Activated naive CD4-positive, alpha-beta T cell treated with anti-CD3 and anti-CD28 coated beads for 36 hours (primary cell): ENCODE results near the gene DNAJC17. TPM values are rescaled to one million over a fixed set of nuclear protein-coding genes. Genes with fewer than 3 reads are reported as not detected.

Experiments
- CTCF ChIA-PET: fragments of 350-600 bp; sonication (Branson Sonifier 250); formaldehyde crosslinking; loops from one replicate; lab custom pipeline; 2021; ENCODE audit warnings: antibody characterized with exemption; lab: Charles Lee
- DNase-seq: peaks from one replicate; pipeline ENCODE4 v3.0.0-alpha.2; 2020
- H3K27ac Mint-ChIP-seq: one replicate; pipeline ENCODE4 v1.8.0; 2021; ENCODE audit warnings: mild to moderate bottlenecking, mixed read lengths
- H3K27me3 Mint-ChIP-seq: one replicate; pipeline ENCODE4 v1.8.0; 2021; ENCODE audit warnings: low read depth, mixed read lengths
- H3K36me3 Mint-ChIP-seq: one replicate; pipeline ENCODE4 v1.8.0; 2021; ENCODE audit warnings: low read depth, mixed read lengths
- H3K4me1 Mint-ChIP-seq: one replicate; pipeline ENCODE4 v1.8.0; 2021; ENCODE audit warnings: low read depth, mixed read lengths
- H3K4me3 Mint-ChIP-seq: one replicate; pipeline ENCODE4 v1.8.0; 2021; ENCODE audit warnings: mild to moderate bottlenecking, moderate library complexity, mixed read lengths
- H3K9me3 Mint-ChIP-seq: one replicate; pipeline ENCODE4 v1.8.0; 2021; ENCODE audit warnings: mixed read lengths
- intact Hi-C: fragments of 100-400 bp; cut with micrococcal nuclease; formaldehyde crosslinking; loops from one replicate; pipeline ENCODE4 v1.15.1; 2023
- total RNA-seq, 2 experiments: library from RNA; stranded (reverse); gene quantifications; one replicate each; pipeline ENCODE4 v1.2.3, GENCODE V29; 2021

The DNAJC17 gene
- total RNA-seq, 2 experiments from 2014 or later, result 25.9 to 28.1 TPM

GRCh38 chr15:40756938-40757337 is 50.3 kb downstream of the DNAJC17 start:
- H3K27me3 Mint-ChIP-seq, result no peaks in the 10 kb centered on the region
- no peak for DNase-seq
- CTCF ChIA-PET, result interaction anchor here (1.4 to 2.4 kb wide), 2 partner anchors 25 to 137 kb away, joined by 4 to 11 read pairs; partner anchors contain the start of gene VPS18
- H3K9me3 Mint-ChIP-seq, result no peaks in the 10 kb centered on the region
- H3K36me3 Mint-ChIP-seq, result peaks cover 7% of the 10 kb centered on the region
- no peak overlapping the region for H3K27ac Mint-ChIP-seq
- peaks cover 25% of the 10 kb centered on the region for H3K4me1 Mint-ChIP-seq
- H3K4me3 Mint-ChIP-seq, result no peak overlapping the region
- intact Hi-C loops, result no loop called here

GRCh38 chr15:40755812-40756208 is 51.5 kb downstream of the DNAJC17 start:
- Mint-ChIP-seq H3K4me1 (peaks cover 25% of the 10 kb centered on the region), H3K27me3 (no peaks in the 10 kb centered on the region), H3K27ac (peak overlapping the region; percentile 98), H3K9me3 (no peaks in the 10 kb centered on the region), H3K36me3 (peaks cover 12% of the 10 kb centered on the region), H3K4me3 (peak overlapping the region; percentile 94)
- intact Hi-C loops, result loop anchor here (1.0 to 2.0 kb wide), 10 partner anchors 7 to 351 kb away; partner anchors contain the start of genes CCDC32, DNAJC17, IVD and KNL1
- DNase-seq, result no peak
- CTCF ChIA-PET, result interaction anchor here (0.6 to 2.4 kb wide), 2 partner anchors 27 to 645 kb away, joined by 5 to 11 read pairs; no protein-coding TSS in a partner anchor

- Mint-ChIP-seq H3K4me3 (peak within 1 kb of the TSS; percentile 94), H3K9me3 (no peaks in the 10 kb centered on the region), H3K36me3 (peaks cover 16% of the 10 kb centered on the region), H3K27ac (peak within 1 kb of the TSS; percentile 98), H3K27me3 (no peaks in the 10 kb centered on the region), H3K4me1 (peaks cover 25% of the 10 kb centered on the region)
- CTCF ChIA-PET, result no interaction called here
- intact Hi-C loops, result loop anchor here (1.0 to 2.0 kb wide), 10 partner anchors 8 to 350 kb away; partner anchors contain the start of genes CCDC32, DNAJC17, IVD and KNL1
- DNase-seq, result peak; percentile 95
Measured at GRCh38 chr15:40754883-40755811, 52.1 kb downstream of the DNAJC17 start, which contains the start of gene RMDN3. Gene RMDN3 (minus strand): TSS chr15:40755254. CDS start chr15:40754783, 471 bp downstream.

GRCh38 chr15:40754574-40754882 is 52.7 kb downstream of the DNAJC17 start:
- Mint-ChIP-seq H3K4me1 (peaks cover 25% of the 10 kb centered on the region), H3K4me3 (peak overlapping the region; percentile 94), H3K27me3 (no peaks in the 10 kb centered on the region), H3K9me3 (no peaks in the 10 kb centered on the region), H3K36me3 (peaks cover 19% of the 10 kb centered on the region), H3K27ac (peak overlapping the region; percentile 98)
- intact Hi-C loops, result loop anchor here (2.0 kb wide), 1 partner anchor 28 kb away; no protein-coding TSS in a partner anchor
- no peak for DNase-seq
- CTCF ChIA-PET, result interaction anchor here (0.6 kb wide), 2 partner anchors 50 to 154 kb away, joined by 3 to 4 read pairs; no protein-coding TSS in a partner anchor

- Mint-ChIP-seq H3K27me3 (no peaks in the 10 kb centered on the region), H3K4me1 (peaks cover 26% of the 10 kb centered on the region), H3K4me3 (no peak overlapping the region), H3K36me3 (peaks cover 23% of the 10 kb centered on the region), H3K9me3 (no peaks in the 10 kb centered on the region), H3K27ac (no peak overlapping the region)
- intact Hi-C loops, result no loop called here
- CTCF ChIA-PET, result interaction anchor here (0.5 to 2.4 kb wide), 5 partner anchors 31 to 415 kb away, joined by 3 to 11 read pairs (median 4); no protein-coding TSS in a partner anchor
- DNase-seq, result no peak
Measured at GRCh38 chr15:40751745-40752144, 55.5 kb downstream of the DNAJC17 start.

- intact Hi-C loops, result no loop called here
- CTCF ChIA-PET, result interaction anchor here (1.6 to 2.4 kb wide), 2 partner anchors 31 to 73 kb away, joined by 4 to 11 read pairs; no protein-coding TSS in a partner anchor
- Mint-ChIP-seq H3K36me3 (peaks cover 23% of the 10 kb centered on the region), H3K9me3 (no peaks in the 10 kb centered on the region), H3K4me3 (no peak overlapping the region), H3K27ac (no peak overlapping the region), H3K27me3 (no peaks in the 10 kb centered on the region), H3K4me1 (peaks cover 27% of the 10 kb centered on the region)
- DNase-seq, result no peak
Measured at GRCh38 chr15:40750885-40751284, 56.4 kb downstream of the DNAJC17 start.

GRCh38 chr15:40749151-40749630 is 58.1 kb downstream of the DNAJC17 start:
- no peaks in the 10 kb centered on the region for H3K27me3 Mint-ChIP-seq
- H3K36me3 Mint-ChIP-seq, result peaks cover 23% of the 10 kb centered on the region
- H3K4me3 Mint-ChIP-seq, result no peak overlapping the region
- no peaks in the 10 kb centered on the region for H3K9me3 Mint-ChIP-seq
- peaks cover 22% of the 10 kb centered on the region for H3K4me1 Mint-ChIP-seq
- intact Hi-C loops, result no loop called here
- H3K27ac Mint-ChIP-seq, result no peak overlapping the region
- CTCF ChIA-PET, result interaction anchor here (0.6 to 7.0 kb wide), 4 partner anchors 23 to 140 kb away, joined by 3 to 32 read pairs (median 5); no protein-coding TSS in a partner anchor
- no peak for DNase-seq

GRCh38 chr15:40747685-40748631 is 59.3 kb downstream of the DNAJC17 start:
- H3K4me1 Mint-ChIP-seq, result peaks cover 22% of the 10 kb centered on the region
- intact Hi-C loops, result no loop called here
- CTCF ChIA-PET, result interaction anchor here (0.6 to 7.0 kb wide), 5 partner anchors 22 to 376 kb away, joined by 3 to 32 read pairs (median 4); no protein-coding TSS in a partner anchor
- peaks cover 26% of the 10 kb centered on the region for H3K36me3 Mint-ChIP-seq
- no peak overlapping the region for H3K27ac Mint-ChIP-seq
- H3K9me3 Mint-ChIP-seq, result no peaks in the 10 kb centered on the region
- DNase-seq, result no peak
- H3K27me3 Mint-ChIP-seq, result no peaks in the 10 kb centered on the region
- H3K4me3 Mint-ChIP-seq, result no peak overlapping the region

- Mint-ChIP-seq H3K9me3 (no peaks in the 10 kb centered on the region), H3K36me3 (peaks cover 26% of the 10 kb centered on the region), H3K27me3 (no peaks in the 10 kb centered on the region), H3K4me1 (peaks cover 15% of the 10 kb centered on the region), H3K27ac (no peak overlapping the region), H3K4me3 (no peak overlapping the region)
- CTCF ChIA-PET, result interaction anchor here (0.6 to 7.0 kb wide), 6 partner anchors 19 to 145 kb away, joined by 3 to 32 read pairs (median 5); no protein-coding TSS in a partner anchor
- no peak for DNase-seq
- intact Hi-C loops, result loop anchor here (1.0 kb wide), 1 partner anchor 35 kb away; no protein-coding TSS in a partner anchor
Measured at GRCh38 chr15:40746916-40747418, 60.3 kb downstream of the DNAJC17 start.

- CTCF ChIA-PET, result interaction anchor here (1.0 to 7.0 kb wide), 4 partner anchors 15 to 43 kb away, joined by 3 to 32 read pairs (median 3); no protein-coding TSS in a partner anchor
Measured at GRCh38 chr15:40744815-40745152, 62.5 kb downstream of the DNAJC17 start.

More at GRCh38 chr15:40744815-40745152, 62.5 kb downstream of the DNAJC17 start:
- Mint-ChIP-seq H3K27ac (peak overlapping the region; percentile 34), H3K36me3 (peaks cover 19% of the 10 kb centered on the region), H3K9me3 (no peaks in the 10 kb centered on the region), H3K27me3 (no peaks in the 10 kb centered on the region), H3K4me1 (peaks cover 15% of the 10 kb centered on the region), H3K4me3 (no peak overlapping the region)
- intact Hi-C loops, result loop anchor here (1.0 to 2.0 kb wide), 3 partner anchors 11 to 150 kb away; partner anchors contain the start of genes RAD51, RMDN3 and VPS18
- no peak for DNase-seq
